22Rv1 (cell line): Measurements from ENCODE around the gene USP48.
A peak's percentile ranks its signal among the peaks of the same experiment; 100 is the strongest.

Source experiments
- H3K27ac ChIP-seq: fragments of 450-650 bp; 2 replicates; pipeline ENCODE4 v1.5.1; 2017
- ZFX ChIP-seq: fragments of 450-650 bp; IDR thresholded peaks from 2 replicates; pipeline ENCODE4 v1.6.1; 2017; ENCODE audit warnings: antibody characterized with exemption, borderline replicate concordance
- TF ChIP-seq, protein P1 (sequence below): fragments of 450-650 bp; IDR thresholded peaks from 2 replicates; pipeline ENCODE4 v1.5.1; 2017; ENCODE audit warnings: mild to moderate bottlenecking

Gene USP48

DNA sequence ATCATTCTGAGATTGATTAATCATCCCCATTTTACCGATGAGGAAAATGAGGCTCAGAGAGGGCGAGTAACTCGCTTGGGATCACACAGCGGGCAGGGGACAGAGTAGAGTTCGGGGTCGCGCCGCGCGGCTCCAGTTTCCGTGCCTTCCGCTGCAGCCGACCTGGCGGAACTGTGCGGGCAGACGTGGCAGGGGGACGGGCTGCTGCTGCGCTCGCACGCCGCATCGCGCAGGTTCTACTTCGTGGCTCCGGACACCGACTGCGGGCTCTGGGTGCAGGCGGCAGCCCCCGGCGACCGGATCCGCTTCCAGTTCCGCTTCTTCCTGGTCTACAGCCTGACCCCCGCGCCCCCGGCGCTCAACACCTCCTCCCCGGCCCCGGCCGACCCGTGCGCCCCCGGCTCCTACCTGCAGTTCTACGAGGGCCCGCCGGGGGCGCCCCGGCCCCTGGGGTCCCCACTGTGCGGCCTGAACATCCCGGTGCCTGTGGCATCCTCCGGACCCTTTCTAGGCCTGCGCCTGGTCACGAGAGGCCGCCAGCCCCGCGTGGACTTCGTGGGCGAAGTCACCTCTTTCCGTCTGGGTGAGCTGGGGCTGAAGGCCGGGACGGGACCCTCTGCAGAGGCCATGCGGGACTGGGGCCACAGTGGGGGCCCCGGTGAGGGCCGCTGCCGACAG is 31.4 kb upstream of the USP48 start:
- no peak overlapping the region for H3K27ac ChIP-seq

DNA sequence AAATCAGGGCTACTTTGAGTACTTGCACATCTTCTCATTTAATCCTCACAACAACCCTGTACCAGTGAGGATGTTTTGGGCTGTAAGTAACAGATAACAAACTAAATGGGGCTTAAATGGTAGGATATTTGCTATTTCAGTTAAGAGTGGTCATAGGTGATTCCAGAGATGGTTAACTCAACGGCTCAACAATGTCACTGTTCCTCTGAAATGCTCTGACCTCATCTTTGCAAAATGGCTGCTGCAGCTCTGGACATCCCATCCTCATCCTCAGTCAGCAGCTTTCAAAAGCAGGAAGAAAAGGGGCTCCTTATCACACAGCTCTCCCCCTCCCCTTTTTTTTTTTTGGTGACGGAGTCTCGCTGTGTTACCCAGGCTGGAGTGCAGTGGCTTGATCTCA is 30.6 kb upstream of the USP48 start:
- TF ChIP-seq ZFX, result no peak
- TF ChIP-seq, protein P1, sequence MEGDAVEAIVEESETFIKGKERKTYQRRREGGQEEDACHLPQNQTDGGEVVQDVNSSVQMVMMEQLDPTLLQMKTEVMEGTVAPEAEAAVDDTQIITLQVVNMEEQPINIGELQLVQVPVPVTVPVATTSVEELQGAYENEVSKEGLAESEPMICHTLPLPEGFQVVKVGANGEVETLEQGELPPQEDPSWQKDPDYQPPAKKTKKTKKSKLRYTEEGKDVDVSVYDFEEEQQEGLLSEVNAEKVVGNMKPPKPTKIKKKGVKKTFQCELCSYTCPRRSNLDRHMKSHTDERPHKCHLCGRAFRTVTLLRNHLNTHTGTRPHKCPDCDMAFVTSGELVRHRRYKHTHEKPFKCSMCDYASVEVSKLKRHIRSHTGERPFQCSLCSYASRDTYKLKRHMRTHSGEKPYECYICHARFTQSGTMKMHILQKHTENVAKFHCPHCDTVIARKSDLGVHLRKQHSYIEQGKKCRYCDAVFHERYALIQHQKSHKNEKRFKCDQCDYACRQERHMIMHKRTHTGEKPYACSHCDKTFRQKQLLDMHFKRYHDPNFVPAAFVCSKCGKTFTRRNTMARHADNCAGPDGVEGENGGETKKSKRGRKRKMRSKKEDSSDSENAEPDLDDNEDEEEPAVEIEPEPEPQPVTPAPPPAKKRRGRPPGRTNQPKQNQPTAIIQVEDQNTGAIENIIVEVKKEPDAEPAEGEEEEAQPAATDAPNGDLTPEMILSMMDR, result no peak
- no peak overlapping the region for H3K27ac ChIP-seq

More for the DNA sequence above, 31.4 kb upstream of the USP48 start:
- TF ChIP-seq, protein P1, result peak; percentile 32
- no peak for TF ChIP-seq ZFX

DNA sequence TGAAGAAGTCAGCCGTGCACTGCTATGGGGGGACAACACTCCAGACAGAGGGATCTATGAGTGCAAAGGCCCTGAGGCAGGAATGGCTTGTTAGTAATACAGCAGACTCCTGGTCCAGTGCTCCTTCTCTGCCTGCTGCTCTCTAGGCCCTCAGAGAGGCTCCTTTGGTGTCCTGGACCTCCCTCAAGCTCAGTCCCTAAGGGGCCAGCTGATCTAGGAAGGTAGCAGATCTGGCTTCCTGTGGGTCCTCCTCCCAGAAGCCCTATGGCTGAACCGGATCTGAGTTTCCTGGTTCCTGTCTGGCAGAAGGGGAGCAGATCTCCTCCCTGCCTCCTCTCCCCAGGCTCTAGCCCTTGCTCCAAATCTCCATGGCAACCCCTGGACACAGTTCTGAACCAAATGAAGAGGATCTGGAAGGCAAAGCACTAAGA is 28.9 kb upstream of the USP48 start, which contains the start of gene LDLRAD2:
Gene LDLRAD2 (plus strand): TSS at position 391 of the 431 bp plus-strand sequence. CDS start 187 bp downstream, outside the sequence.
- TF ChIP-seq, protein P1, result no peak
- no peak for TF ChIP-seq ZFX
- no peak within 1 kb of the TSS for H3K27ac ChIP-seq

DNA sequence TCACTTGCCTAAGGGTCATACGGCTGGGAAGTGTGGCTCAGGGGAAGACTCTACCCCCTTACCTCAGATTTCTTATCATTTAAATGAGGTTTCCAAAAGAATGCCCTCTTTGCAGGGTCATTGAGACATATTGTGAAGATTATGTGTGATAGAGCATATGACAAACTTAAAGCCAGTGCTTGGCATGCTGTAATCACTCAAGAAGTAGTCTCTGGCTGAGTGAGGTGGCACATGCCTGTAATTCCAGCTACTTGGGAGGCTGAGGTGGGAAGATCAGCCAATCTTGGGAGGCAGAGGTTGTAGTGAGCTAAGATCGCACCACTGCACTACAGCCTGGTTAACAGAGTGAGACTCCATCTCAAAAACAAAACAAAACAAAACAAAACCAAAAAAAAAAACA is 21.6 kb upstream of the USP48 start:
- no peak for TF ChIP-seq ZFX
- TF ChIP-seq, protein P1, result no peak
- H3K27ac ChIP-seq, result no peak overlapping the region

DNA sequence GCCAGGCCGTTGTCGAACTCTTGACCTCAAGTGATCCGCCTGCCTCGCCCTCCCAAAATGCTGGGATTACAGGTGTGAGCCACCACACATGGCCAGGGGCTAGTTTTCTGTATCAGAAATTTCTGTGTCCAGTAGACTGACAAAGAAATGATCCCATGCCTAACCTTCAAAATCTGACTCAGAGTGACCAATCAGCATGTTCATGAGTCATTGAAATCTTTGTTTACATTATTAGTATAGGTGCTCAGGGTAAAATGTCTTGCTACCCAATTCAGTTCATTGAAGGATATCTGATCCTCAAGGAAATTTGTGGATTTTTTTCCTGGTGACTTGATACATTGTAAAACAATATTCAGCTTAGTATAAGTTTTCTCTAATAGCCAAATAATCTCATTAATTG is 18.2 kb upstream of the USP48 start:
- TF ChIP-seq, protein P1, result no peak
- no peak for TF ChIP-seq ZFX
- H3K27ac ChIP-seq, result no peak overlapping the region

DNA sequence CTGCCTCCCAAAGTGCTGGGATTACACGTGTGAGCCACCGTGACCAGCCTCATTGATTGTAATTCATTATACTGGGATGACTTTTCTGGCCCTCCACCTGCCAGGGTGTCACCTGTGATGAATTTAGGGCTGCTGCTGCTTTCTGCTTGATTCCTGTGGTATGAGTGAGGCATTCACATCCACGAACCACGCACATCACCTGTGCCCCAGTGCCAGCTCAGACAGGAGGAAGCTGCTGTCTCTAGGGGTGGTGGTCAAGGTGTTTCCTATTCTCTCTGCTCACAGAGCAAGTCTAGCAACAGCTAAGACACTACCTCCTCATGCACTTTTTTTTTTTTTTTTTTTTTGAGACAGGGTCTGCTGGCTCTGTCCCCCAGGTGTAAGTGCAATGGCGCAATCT is 16.8 kb upstream of the USP48 start:
- no peak overlapping the region for H3K27ac ChIP-seq
- TF ChIP-seq, protein P1, result no peak
- TF ChIP-seq ZFX, result no peak

DNA sequence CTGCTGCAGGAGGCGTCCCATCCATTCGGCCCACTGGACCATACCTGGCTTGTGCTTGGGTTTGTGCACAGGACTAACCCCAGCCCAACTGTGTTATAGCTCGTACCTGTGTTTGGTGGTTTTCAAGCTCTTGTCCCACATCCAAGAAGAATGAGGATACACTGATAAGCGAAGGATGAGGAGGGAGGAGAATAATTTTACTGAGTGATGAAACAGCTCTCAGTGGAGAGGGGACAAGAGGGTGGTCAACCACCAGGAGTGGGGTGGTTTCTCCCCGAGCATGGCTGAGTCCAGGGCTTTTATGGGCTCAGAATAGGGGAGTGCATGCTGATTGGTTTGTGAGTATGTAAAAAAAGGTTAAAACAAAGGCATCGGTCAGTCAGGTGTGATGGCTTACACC is 12.1 kb upstream of the USP48 start:
- no peak overlapping the region for H3K27ac ChIP-seq
- TF ChIP-seq, protein P1, result no peak
- no peak for TF ChIP-seq ZFX
